PC-3 (cell line): Measurements from ENCODE around the gene DTNB. TPM values are rescaled to one million over a fixed set of nuclear protein-coding genes. Genes with fewer than 3 reads are reported as not detected.

Source experiments
- ATAC-seq: fragments of 200-7000 bp; cut with Tn5 transposase; 2 replicates; pipeline ENCODE4 v1.9.1; 2020; ENCODE audit warnings: mild to moderate bottlenecking, moderate library complexity
- BruUV-seq: library from RNA; stranded (reverse); fragments of 400-500 nt; replicated peaks from 2 replicates; lab custom pipeline; 2021; lab: Mats Ljungman, UMichigan
- CTCF ChIA-PET: fragments of 300-600 bp; sonication (Branson Sonifier 250); formaldehyde crosslinking; loops from one replicate; lab custom pipeline; 2022; ENCODE audit warnings: antibody characterized with exemption; lab: Charles Lee
- POLR2A ChIA-PET: fragments of 300-600 bp; sonication (Branson Sonifier 250); formaldehyde crosslinking; loops from one replicate; lab custom pipeline; 2022; ENCODE audit warnings: antibody characterized with exemption; ENCODE audit not compliant: unreplicated experiment; lab: Charles Lee
- DNase-seq: peaks from one replicate; pipeline ENCODE4 v3.0.0-alpha.2; 2015
- H2AFZ ChIP-seq: fragments of 300-600 bp; sonication (generic); 2 replicates; pipeline ENCODE4 v1.6.0; 2016; ENCODE audit warnings: antibody characterized with exemption, low read length
- H3F3A ChIP-seq: fragments of 300-600 bp; sonication (generic); one replicate; pipeline ENCODE4 v1.6.0; 2017; ENCODE audit warnings: antibody characterized with exemption, low read length, control low read depth, mild to moderate bottlenecking; ENCODE audit not compliant: unreplicated experiment
- H3K27ac ChIP-seq: fragments of 300-600 bp; sonication (generic); 2 replicates; pipeline ENCODE4 v1.5.1; 2016; ENCODE audit warnings: mild to moderate bottlenecking, low read length
- H3K27me3 ChIP-seq: fragments of 300-600 bp; sonication (generic); 2 replicates; pipeline ENCODE4 v1.6.1; 2016; ENCODE audit warnings: low read length, mixed read lengths
- H3K36me3 ChIP-seq: fragments of 300-600 bp; sonication (generic); 2 replicates; pipeline ENCODE4 v1.6.1; 2016; ENCODE audit warnings: low read depth, mixed run types, low read length, mixed read lengths
- H3K4me1 ChIP-seq: fragments of 300-600 bp; sonication (generic); 2 replicates; pipeline ENCODE4 v1.5.1; 2016; ENCODE audit warnings: low read length; ENCODE audit not compliant: insufficient read depth
- H3K4me2 ChIP-seq: fragments of 300-600 bp; sonication (generic); 2 replicates; pipeline ENCODE4 v1.6.0; 2016; ENCODE audit warnings: low read length
- H3K4me3 ChIP-seq: fragments of 300-600 bp; sonication (generic); 2 replicates; pipeline ENCODE4 v1.5.1; 2016; ENCODE audit warnings: mild to moderate bottlenecking, low read length, mixed read lengths
- H3K79me2 ChIP-seq: fragments of 300-600 bp; sonication (generic); 2 replicates; pipeline ENCODE4 v1.6.1; 2017; ENCODE audit warnings: low read length, mixed read lengths
- H3K9ac ChIP-seq: fragments of 300-600 bp; sonication (generic); 2 replicates; pipeline ENCODE4 v1.6.0; 2016; ENCODE audit warnings: mild to moderate bottlenecking, low read length
- H3K9me2 ChIP-seq: fragments of 300-600 bp; sonication (generic); replicated peaks from 2 replicates; pipeline ENCODE4 v1.6.1; 2016; ENCODE audit warnings: mixed run types, low read length, mixed read lengths
- H3K9me3 ChIP-seq: fragments of 300-600 bp; sonication (generic); 2 replicates; pipeline ENCODE4 v1.6.1; 2016; ENCODE audit warnings: low read length, mixed read lengths
- H4K20me1 ChIP-seq: fragments of 300-600 bp; sonication (generic); 2 replicates; pipeline ENCODE4 v1.6.1; 2016; ENCODE audit warnings: low read length, mixed read lengths
- EZH2 ChIP-seq: fragments of 300-600 bp; sonication (generic); IDR thresholded peaks from one replicate; pipeline ENCODE4 v1.6.1; 2017; ENCODE audit warnings: antibody characterized with exemption, mild to moderate bottlenecking, low read length; ENCODE audit not compliant: unreplicated experiment
- EZH2phosphoT487 ChIP-seq: fragments of 300-600 bp; sonication (generic); IDR thresholded peaks from 2 replicates; pipeline ENCODE4 v1.6.1; 2018; ENCODE audit warnings: mild to moderate bottlenecking, antibody characterized with exemption, low read length, borderline replicate concordance
- intact Hi-C: fragments of 100-400 bp; cut with micrococcal nuclease; formaldehyde crosslinking; loops from 2 replicates; pipeline ENCODE4 v1.9.0; 2023
- total RNA-seq: library from RNA; depleted of rRNA; stranded (reverse); fragments of >200 nt; gene quantifications from 2 replicates; pipeline ENCODE4 v1.2.3, GENCODE V29; 2014
- TF ChIP-seq, protein P1 (sequence below): fragments of 300-600 bp; sonication (generic); conservative IDR thresholded peaks from 2 replicates; pipeline ENCODE4 v1.5.1; 2017; ENCODE audit warnings: antibody characterized with exemption, low read depth, mild to moderate bottlenecking, low read length

Gene DTNB
- total RNA-seq, 1 experiment from 2014 or later: 23.1 TPM

DNA sequence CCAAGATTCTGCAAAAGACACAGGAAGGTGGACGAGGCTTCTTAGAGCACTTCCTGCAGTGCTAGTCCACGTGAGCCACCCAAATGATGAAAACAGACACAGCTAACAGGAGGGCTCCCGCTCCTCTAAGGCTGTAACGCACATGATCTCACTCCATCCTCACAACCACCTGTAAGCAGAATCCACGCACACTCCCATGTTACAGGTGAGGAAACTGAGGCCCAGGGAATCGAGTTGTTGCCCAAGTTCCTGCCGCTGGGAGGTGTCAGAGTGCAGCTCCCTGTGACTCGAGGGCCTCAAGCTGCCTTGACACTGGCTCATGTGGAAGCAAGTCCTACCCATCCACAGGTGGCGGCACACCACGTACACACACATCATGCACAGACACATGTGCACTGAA, 336.1 kb downstream of the DTNB start:
- BruUV-seq: no TSS peak
- H3K27ac ChIP-seq: no peak overlapping the region
- POLR2A ChIA-PET: no interaction called here
- no peaks in the 10 kb centered on the region for H3K36me3 ChIP-seq
- H3K4me3 ChIP-seq: no peak overlapping the region
- H3K4me1 ChIP-seq: no peaks in the 10 kb centered on the region
- H3K9me2 ChIP-seq: no peaks in the 10 kb centered on the region
- TF ChIP-seq EZH2phosphoT487 (no peak), EZH2 (no peak)
- TF ChIP-seq, protein P1, sequence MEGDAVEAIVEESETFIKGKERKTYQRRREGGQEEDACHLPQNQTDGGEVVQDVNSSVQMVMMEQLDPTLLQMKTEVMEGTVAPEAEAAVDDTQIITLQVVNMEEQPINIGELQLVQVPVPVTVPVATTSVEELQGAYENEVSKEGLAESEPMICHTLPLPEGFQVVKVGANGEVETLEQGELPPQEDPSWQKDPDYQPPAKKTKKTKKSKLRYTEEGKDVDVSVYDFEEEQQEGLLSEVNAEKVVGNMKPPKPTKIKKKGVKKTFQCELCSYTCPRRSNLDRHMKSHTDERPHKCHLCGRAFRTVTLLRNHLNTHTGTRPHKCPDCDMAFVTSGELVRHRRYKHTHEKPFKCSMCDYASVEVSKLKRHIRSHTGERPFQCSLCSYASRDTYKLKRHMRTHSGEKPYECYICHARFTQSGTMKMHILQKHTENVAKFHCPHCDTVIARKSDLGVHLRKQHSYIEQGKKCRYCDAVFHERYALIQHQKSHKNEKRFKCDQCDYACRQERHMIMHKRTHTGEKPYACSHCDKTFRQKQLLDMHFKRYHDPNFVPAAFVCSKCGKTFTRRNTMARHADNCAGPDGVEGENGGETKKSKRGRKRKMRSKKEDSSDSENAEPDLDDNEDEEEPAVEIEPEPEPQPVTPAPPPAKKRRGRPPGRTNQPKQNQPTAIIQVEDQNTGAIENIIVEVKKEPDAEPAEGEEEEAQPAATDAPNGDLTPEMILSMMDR: no peak
- CTCF ChIA-PET: no interaction called here
- no peak overlapping the region for H3K4me2 ChIP-seq
- H4K20me1 ChIP-seq: no peaks in the 10 kb centered on the region
- intact Hi-C loops: no loop called here
- no peak overlapping the region for H3K9ac ChIP-seq
- ATAC-seq (no peak), DNase-seq (no peak)
- no peak overlapping the region for H2AFZ ChIP-seq
- H3K9me3 ChIP-seq: no peaks in the 10 kb centered on the region
- H3F3A ChIP-seq: no peaks in the 10 kb centered on the region
- H3K79me2 ChIP-seq: no peaks in the 10 kb centered on the region
- no peaks in the 10 kb centered on the region for H3K27me3 ChIP-seq

GRCh38 chr2:25336383-25336841, 337.0 kb downstream of the DTNB start:
- Histone ChIP-seq H3K4me2 (no peak overlapping the region), H3K36me3 (no peaks in the 10 kb centered on the region), H3K9ac (no peak overlapping the region), H4K20me1 (no peaks in the 10 kb centered on the region), H3K27me3 (no peaks in the 10 kb centered on the region), H3K27ac (no peak overlapping the region), H3K79me2 (no peaks in the 10 kb centered on the region), H3K4me1 (no peaks in the 10 kb centered on the region), H3K9me3 (no peaks in the 10 kb centered on the region), H3K4me3 (no peak overlapping the region), H3K9me2 (no peaks in the 10 kb centered on the region), H3F3A (no peaks in the 10 kb centered on the region), H2AFZ (no peak overlapping the region)
- intact Hi-C loops: no loop called here
- ChIA-PET CTCF (no interaction called here), POLR2A (no interaction called here)
- DNase-seq: no peak
- no TSS peak for BruUV-seq
- ATAC-seq: no peak
- TF ChIP-seq, protein P1: no peak
- TF ChIP-seq EZH2phosphoT487: no peak
- no peak for TF ChIP-seq EZH2

DNA sequence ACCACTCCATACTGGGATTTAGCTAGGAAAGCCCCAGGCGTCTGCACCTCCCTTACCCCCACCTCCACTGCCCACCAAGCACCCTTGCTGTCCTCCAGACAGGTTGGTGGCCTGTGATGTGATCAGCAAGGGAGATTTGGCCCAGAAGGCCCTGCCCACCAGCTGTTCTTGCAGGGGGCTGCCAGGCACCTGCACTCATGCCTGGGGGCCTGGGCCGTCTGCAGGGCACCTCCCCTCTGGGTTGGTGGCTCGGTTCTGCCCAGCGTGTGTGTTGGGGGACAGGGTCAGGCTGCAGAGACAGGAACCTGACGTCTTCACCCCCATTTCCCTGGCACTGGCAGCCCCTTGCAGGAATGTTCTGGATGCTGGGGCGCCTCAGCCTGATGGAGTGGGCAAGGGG, 337.4 kb downstream of the DTNB start:
- no peaks in the 10 kb centered on the region for H3K9me3 ChIP-seq
- no TSS peak for BruUV-seq
- ATAC-seq (no peak), DNase-seq (no peak)
- ChIA-PET POLR2A (no interaction called here), CTCF (no interaction called here)
- H2AFZ ChIP-seq: no peak overlapping the region
- no peaks in the 10 kb centered on the region for H4K20me1 ChIP-seq
- no peak overlapping the region for H3K27ac ChIP-seq
- no peak overlapping the region for H3K4me2 ChIP-seq
- no peaks in the 10 kb centered on the region for H3K79me2 ChIP-seq
- no peaks in the 10 kb centered on the region for H3K4me1 ChIP-seq
- H3K9me2 ChIP-seq: no peaks in the 10 kb centered on the region
- H3K9ac ChIP-seq: no peak overlapping the region
- TF ChIP-seq EZH2phosphoT487 (no peak), EZH2 (no peak)
- TF ChIP-seq, protein P1: no peak
- no peaks in the 10 kb centered on the region for H3K27me3 ChIP-seq
- intact Hi-C loops: no loop called here
- no peak overlapping the region for H3K4me3 ChIP-seq
- H3K36me3 ChIP-seq: no peaks in the 10 kb centered on the region
- H3F3A ChIP-seq: no peaks in the 10 kb centered on the region
